H9 (cell line): ENCODE data around the gene HECW1. TPM values are rescaled to one million over a fixed set of nuclear protein-coding genes. Genes with fewer than 3 reads are reported as not detected.
A peak's percentile ranks its signal among the peaks of the same experiment; 100 is the strongest.

Source experiments
- DNase-seq: peaks from one replicate; pipeline ENCODE4 v3.0.0-alpha.2; 2017
- H2AFZ ChIP-seq: one replicate; pipeline ENCODE4 v1.6.1; 2013; ENCODE audit warnings: mild to moderate bottlenecking, low read length, control low read depth, moderate library complexity
- H2AK5ac ChIP-seq: 2 replicates; pipeline ENCODE4 v1.6.1; 2013; ENCODE audit warnings: low read length, control low read depth, mixed read lengths; ENCODE audit not compliant: insufficient read length
- H2BK120ac ChIP-seq: one replicate; pipeline ENCODE4 v1.6.1; 2013; ENCODE audit warnings: low read depth, mild to moderate bottlenecking, low read length, control low read depth, inconsistent platforms; ENCODE audit not compliant: poor library complexity, severe bottlenecking
- H2BK12ac ChIP-seq: 2 replicates; pipeline ENCODE4 v1.6.1; 2013; ENCODE audit warnings: low read length, control low read depth, mixed read lengths, low read depth; ENCODE audit not compliant: insufficient read length
- H2BK15ac ChIP-seq: 2 replicates; pipeline ENCODE4 v1.6.1; 2013; ENCODE audit warnings: low read depth, low read length, control low read depth
- H2BK20ac ChIP-seq: one replicate; pipeline ENCODE4 v1.6.1; 2013; ENCODE audit warnings: low read depth, mild to moderate bottlenecking, low read length, control low read depth, inconsistent platforms; ENCODE audit not compliant: poor library complexity, severe bottlenecking
- H2BK5ac ChIP-seq: 2 replicates; pipeline ENCODE4 v1.6.1; 2013; ENCODE audit warnings: low read length, control low read depth, mixed read lengths; ENCODE audit not compliant: insufficient read length
- H3K14ac ChIP-seq: 2 replicates; pipeline ENCODE4 v1.6.1; 2013; ENCODE audit warnings: low read length, control low read depth; ENCODE audit not compliant: insufficient read depth
- H3K18ac ChIP-seq: 2 replicates; pipeline ENCODE4 v1.6.1; 2013; ENCODE audit warnings: low read depth, mild to moderate bottlenecking, mixed read lengths, low read length, control low read depth; ENCODE audit not compliant: insufficient read length
- H3K23ac ChIP-seq: 2 replicates; pipeline ENCODE4 v1.6.1; 2013; ENCODE audit warnings: low read length, control low read depth, mixed read lengths, low read depth; ENCODE audit not compliant: insufficient read length
- H3K23me2 ChIP-seq: 2 replicates; pipeline ENCODE4 v1.6.1; 2013; ENCODE audit warnings: low read depth, mild to moderate bottlenecking, mixed read lengths, low read length, control low read depth; ENCODE audit not compliant: insufficient read length, poor library complexity, severe bottlenecking
- H3K27ac ChIP-seq: 2 replicates; pipeline ENCODE4 v1.5.1; 2013; ENCODE audit warnings: low read length, control low read depth, mixed read lengths, low read depth; ENCODE audit not compliant: insufficient read length
- H3K27me3 ChIP-seq: 2 replicates; pipeline ENCODE4 v1.6.1; 2013; ENCODE audit warnings: low read length, control low read depth, inconsistent platforms; ENCODE audit not compliant: insufficient read depth
- H3K4ac ChIP-seq: 2 replicates; pipeline ENCODE4 v1.6.1; 2013; ENCODE audit warnings: low read depth, mild to moderate bottlenecking, control low read depth, inconsistent platforms, low read length, moderate library complexity
- H3K4me1 ChIP-seq: 2 replicates; pipeline ENCODE4 v1.6.1; 2013; ENCODE audit warnings: low read length, control low read depth, inconsistent platforms; ENCODE audit not compliant: insufficient read depth
- H3K4me2 ChIP-seq: 2 replicates; pipeline ENCODE4 v1.6.1; 2013; ENCODE audit warnings: low read length, control low read depth, mixed read lengths; ENCODE audit not compliant: insufficient read length, insufficient read depth
- H3K56ac ChIP-seq: 2 replicates; pipeline ENCODE4 v1.6.1; 2013; ENCODE audit warnings: low read depth, mild to moderate bottlenecking, mixed read lengths, low read length, control low read depth; ENCODE audit not compliant: insufficient read length
- H3K79me1 ChIP-seq: 2 replicates; pipeline ENCODE4 v1.6.1; 2013; ENCODE audit warnings: low read depth, mild to moderate bottlenecking, moderate library complexity, low read length, control low read depth, inconsistent platforms; ENCODE audit not compliant: insufficient read depth, poor library complexity, severe bottlenecking
- H3K79me2 ChIP-seq: 2 replicates; pipeline ENCODE4 v1.6.1; 2013; ENCODE audit warnings: low read length, control low read depth, inconsistent platforms; ENCODE audit not compliant: insufficient read depth
- H3K9ac ChIP-seq: 2 replicates; pipeline ENCODE4 v1.6.1; 2013; ENCODE audit warnings: low read length, control low read depth, mixed read lengths; ENCODE audit not compliant: insufficient read length; ENCODE audit errors: extremely low read depth
- H3K9me3 ChIP-seq: one replicate; pipeline ENCODE4 v1.6.1; 2013; ENCODE audit warnings: low read depth, low read length, inconsistent platforms; ENCODE audit not compliant: control insufficient read depth
- H3T11ph ChIP-seq: one replicate; pipeline ENCODE4 v1.6.1; 2013; ENCODE audit warnings: mild to moderate bottlenecking, low read length, control low read depth, inconsistent platforms
- H4K20me1 ChIP-seq: one replicate; pipeline ENCODE4 v1.6.1; 2013; ENCODE audit not compliant: control insufficient read depth, insufficient read length, insufficient read depth
- H4K5ac ChIP-seq: 2 replicates; pipeline ENCODE4 v1.6.1; 2013; ENCODE audit warnings: low read depth, mild to moderate bottlenecking, mixed read lengths, low read length, control low read depth; ENCODE audit not compliant: insufficient read length
- H4K8ac ChIP-seq: replicated peaks from 2 replicates; pipeline ENCODE4 v1.6.1; 2013; ENCODE audit warnings: low read length, control low read depth, mixed read lengths, low read depth; ENCODE audit not compliant: insufficient read length
- H4K91ac ChIP-seq: 2 replicates; pipeline ENCODE4 v1.6.1; 2013; ENCODE audit warnings: low read depth, mild to moderate bottlenecking, moderate library complexity, mixed read lengths, low read length, control low read depth; ENCODE audit not compliant: insufficient read length
- H3K27ac Mint-ChIP-seq, 3 experiments: 2 replicates in 2 of 3; 3 replicates in 1 of 3; pipeline ENCODE4 v1.8.0; 2020 to 2021; ENCODE audit warnings: mixed read lengths in 3 of 3, mild to moderate bottlenecking in 1 of 3, moderate library complexity in 1 of 3
- H3K27me3 Mint-ChIP-seq: 2 replicates; pipeline ENCODE4 v1.8.0; 2021; ENCODE audit warnings: low read depth, mild to moderate bottlenecking, moderate library complexity, mixed read lengths
- H3K36me3 Mint-ChIP-seq, 3 experiments: 2 replicates in 2 of 3; 3 replicates in 1 of 3; pipeline ENCODE4 v1.8.0; 2020 to 2021; ENCODE audit warnings: low read depth in 3 of 3, mixed read lengths in 3 of 3; ENCODE audit not compliant: insufficient read depth in 1 of 3
- H3K4me1 Mint-ChIP-seq, 2 experiments: 2 replicates each; pipeline ENCODE4 v1.8.0; 2020; ENCODE audit warnings: mixed read lengths in 2 of 2
- H3K4me3 Mint-ChIP-seq, 2 experiments: 2 replicates in 1 of 2; 3 replicates in 1 of 2; pipeline ENCODE4 v1.8.0; 2020 to 2021; ENCODE audit warnings: mild to moderate bottlenecking in 2 of 2, mixed read lengths in 2 of 2, moderate library complexity in 1 of 2
- H3K9me3 Mint-ChIP-seq, 2 experiments: 2 replicates in 1 of 2; 3 replicates in 1 of 2; pipeline ENCODE4 v1.8.0; 2020; ENCODE audit warnings: mild to moderate bottlenecking in 2 of 2, mixed read lengths in 2 of 2, moderate library complexity in 1 of 2
- CTCF ChIP-seq: fragments of 200-600 bp; sonication (generic); conservative IDR thresholded peaks from 3 replicates; pipeline ENCODE4 v1.8.0; 2021; ENCODE audit warnings: antibody characterized with exemption, mild to moderate bottlenecking
- WGBS: extraction: QIAGEN DNeasy Blood & Tissue Kit; methylation state at CpG from one replicate; pipeline ENCODE4 v1.1.7; 2013; ENCODE audit warnings: missing lambda C conversion rate, low lambda C conversion rate, mixed read lengths; ENCODE audit not compliant: insufficient read length; ENCODE audit errors: extremely low coverage; 5-methylcytosine and 5-hydroxymethylcytosine counted together
- total RNA-seq: library from RNA; stranded (reverse); gene quantifications from 2 replicates; pipeline ENCODE4 v1.2.1, GENCODE V29; 2021

Gene HECW1
- total RNA-seq, 1 experiment from 2014 or later: 5.0 TPM

- peaks cover 7% of the 10 kb centered on the region for H3K23me2 ChIP-seq
- no peak overlapping the region for H3K27ac ChIP-seq
- no peak overlapping the region for H2BK120ac ChIP-seq
- Mint-ChIP-seq H3K4me3 (peak overlapping the region; percentile 35 to 68; a peak in 3 of 5 replicates), H3K9me3 (peaks cover 0 to 4% of the 10 kb centered on the region in 2 experiments; a peak in 1 of 5 replicates), H3K4me1 (peaks cover 41% of the 10 kb centered on the region in 2 experiments), H3K36me3 (peaks cover 0 to 4% (median 1%) of the 10 kb centered on the region in 3 experiments; a peak in 2 of 7 replicates), H3K27me3 (peaks cover 17% of the 10 kb centered on the region), H3K27ac (peak overlapping the region; percentile 75 to 95 (median 94); a peak in 6 of 7 replicates)
- no peak overlapping the region for H3K4ac ChIP-seq
- no peak overlapping the region for H2BK20ac ChIP-seq
- peak; percentile 96 for TF ChIP-seq CTCF
- no CpG with 5 or more reads among the region's 3 CpGs for WGBS
- H2BK12ac ChIP-seq: no peak overlapping the region
- H3K18ac ChIP-seq: no peak overlapping the region
- no peaks in the 10 kb centered on the region for H4K20me1 ChIP-seq
- peak; percentile 88 for DNase-seq
- peak overlapping the region; percentile 74; the same call in 1 of the 2 replicates for H3K14ac ChIP-seq
- H3K56ac ChIP-seq: no peak overlapping the region
- H3K79me1 ChIP-seq: no peaks in the 10 kb centered on the region
- H3K79me2 ChIP-seq: no peaks in the 10 kb centered on the region
- no peak overlapping the region for H2AK5ac ChIP-seq
- H2BK5ac ChIP-seq: no peak overlapping the region
- no peaks in the 10 kb centered on the region for H3K9me3 ChIP-seq
- H3K4me2 ChIP-seq: peak overlapping the region; percentile 50
- peak overlapping the region; percentile 94 for H2AFZ ChIP-seq
- H4K91ac ChIP-seq: no peak overlapping the region
- no peak overlapping the region for H3K9ac ChIP-seq
- peaks cover 5% of the 10 kb centered on the region; the same call in 1 of the 2 replicates for H3K4me1 ChIP-seq
- H4K5ac ChIP-seq: no peak overlapping the region
- H3K23ac ChIP-seq: no peak overlapping the region
- no peak overlapping the region for H3T11ph ChIP-seq
- H3K27me3 ChIP-seq: no peaks in the 10 kb centered on the region
- H4K8ac ChIP-seq: no peak overlapping the region
- no peak overlapping the region for H2BK15ac ChIP-seq
Observed at GRCh38 chr7:43108255-43109011, 4.0 kb upstream of the HECW1 start.
